KOPT-K1 (cell line): ENCODE data around the gene GRID1.

Experiments used
- H3K27ac ChIP-seq: fragments of 200-600 bp; sonication (generic); 2 replicates; pipeline ENCODE4 v1.5.1; 2016; ENCODE audit warnings: antibody characterized with exemption, mild to moderate bottlenecking, low read depth, low read length; ENCODE audit not compliant: poor library complexity, severe bottlenecking
- H3K36me3 ChIP-seq: fragments of 200-600 bp; sonication (generic); 2 replicates; pipeline ENCODE4 v1.5.1; 2017; ENCODE audit warnings: antibody characterized with exemption, mild to moderate bottlenecking, low read length, moderate library complexity; ENCODE audit not compliant: insufficient read depth
- H3K9me3 ChIP-seq: fragments of 200-600 bp; sonication (generic); 2 replicates; pipeline ENCODE4 v1.5.1; 2017; ENCODE audit warnings: antibody characterized with exemption, low read length, mild to moderate bottlenecking; ENCODE audit not compliant: insufficient read depth, poor library complexity, severe bottlenecking

The GRID1 gene

GRCh38 chr10:86194684-86195083 is 171.9 kb downstream of the GRID1 start:
- no peaks in the 10 kb centered on the region for H3K36me3 ChIP-seq
- no peaks in the 10 kb centered on the region for H3K9me3 ChIP-seq
- no peak overlapping the region for H3K27ac ChIP-seq

GRCh38 chr10:86193841-86194240 is 172.8 kb downstream of the GRID1 start:
- Histone ChIP-seq H3K27ac (no peak overlapping the region), H3K36me3 (no peaks in the 10 kb centered on the region), H3K9me3 (no peaks in the 10 kb centered on the region)

- H3K36me3 ChIP-seq = no peaks in the 10 kb centered on the region
- no peaks in the 10 kb centered on the region for H3K9me3 ChIP-seq
- no peak overlapping the region for H3K27ac ChIP-seq
Measured at GRCh38 chr10:86192691-86193090, 173.9 kb downstream of the GRID1 start.

- Histone ChIP-seq H3K36me3 (no peaks in the 10 kb centered on the region), H3K9me3 (no peaks in the 10 kb centered on the region), H3K27ac (no peak overlapping the region)
Measured at GRCh38 chr10:86192147-86192546, 174.4 kb downstream of the GRID1 start.

GRCh38 chr10:86191686-86192085 is 174.9 kb downstream of the GRID1 start:
- Histone ChIP-seq H3K36me3 (no peaks in the 10 kb centered on the region), H3K9me3 (no peaks in the 10 kb centered on the region), H3K27ac (no peak overlapping the region)

- no peaks in the 10 kb centered on the region for H3K36me3 ChIP-seq
- no peaks in the 10 kb centered on the region for H3K9me3 ChIP-seq
- H3K27ac ChIP-seq = no peak overlapping the region
Measured at GRCh38 chr10:86191166-86191565, 175.4 kb downstream of the GRID1 start.

- Histone ChIP-seq H3K27ac (no peak overlapping the region), H3K36me3 (no peaks in the 10 kb centered on the region), H3K9me3 (no peaks in the 10 kb centered on the region)
Measured at GRCh38 chr10:86190291-86190690, 176.3 kb downstream of the GRID1 start.

GRCh38 chr10:86189891-86190290 is 176.7 kb downstream of the GRID1 start:
- Histone ChIP-seq H3K36me3 (no peaks in the 10 kb centered on the region), H3K9me3 (no peaks in the 10 kb centered on the region), H3K27ac (no peak overlapping the region)

- H3K36me3 ChIP-seq = no peaks in the 10 kb centered on the region
- no peaks in the 10 kb centered on the region for H3K9me3 ChIP-seq
- H3K27ac ChIP-seq = no peak overlapping the region
Measured at GRCh38 chr10:86188796-86189558, 177.6 kb downstream of the GRID1 start.

- H3K9me3 ChIP-seq = no peaks in the 10 kb centered on the region
- H3K36me3 ChIP-seq = no peaks in the 10 kb centered on the region
- no peak overlapping the region for H3K27ac ChIP-seq
Measured at GRCh38 chr10:86188326-86188725, 178.3 kb downstream of the GRID1 start.

GRCh38 chr10:86187499-86188239 is 178.9 kb downstream of the GRID1 start:
- Histone ChIP-seq H3K27ac (no peak overlapping the region), H3K36me3 (no peaks in the 10 kb centered on the region), H3K9me3 (no peaks in the 10 kb centered on the region)

- Histone ChIP-seq H3K36me3 (no peaks in the 10 kb centered on the region), H3K9me3 (no peaks in the 10 kb centered on the region)
Measured at GRCh38 chr10:86186633-86187032, 180.0 kb downstream of the GRID1 start.

GRCh38 chr10:86182595-86182994 is 184.0 kb downstream of the GRID1 start:
- no peak overlapping the region for H3K27ac ChIP-seq
- no peaks in the 10 kb centered on the region for H3K36me3 ChIP-seq
- H3K9me3 ChIP-seq = no peaks in the 10 kb centered on the region

More at GRCh38 chr10:86186633-86187032, 180.0 kb downstream of the GRID1 start:
- H3K27ac ChIP-seq = no peak overlapping the region

GRCh38 chr10:86182150-86182549 is 184.4 kb downstream of the GRID1 start:
- Histone ChIP-seq H3K9me3 (no peaks in the 10 kb centered on the region), H3K36me3 (no peaks in the 10 kb centered on the region), H3K27ac (no peak overlapping the region)

- no peak overlapping the region for H3K27ac ChIP-seq
- H3K9me3 ChIP-seq = no peaks in the 10 kb centered on the region
- H3K36me3 ChIP-seq = no peaks in the 10 kb centered on the region
Measured at GRCh38 chr10:86180861-86181260, 185.7 kb downstream of the GRID1 start.

GRCh38 chr10:86179961-86180360 is 186.6 kb downstream of the GRID1 start:
- Histone ChIP-seq H3K36me3 (no peaks in the 10 kb centered on the region), H3K27ac (no peak overlapping the region), H3K9me3 (no peaks in the 10 kb centered on the region)
